SW 1271 (cell line): ENCODE measurements around the gene AGXT2.

ENCODE experiments used
- DNase-seq, 2 experiments: peaks; one replicate each; lab custom pipeline; 2025; lab: John Stamatoyannopoulos, UW

Gene AGXT2, protein sequence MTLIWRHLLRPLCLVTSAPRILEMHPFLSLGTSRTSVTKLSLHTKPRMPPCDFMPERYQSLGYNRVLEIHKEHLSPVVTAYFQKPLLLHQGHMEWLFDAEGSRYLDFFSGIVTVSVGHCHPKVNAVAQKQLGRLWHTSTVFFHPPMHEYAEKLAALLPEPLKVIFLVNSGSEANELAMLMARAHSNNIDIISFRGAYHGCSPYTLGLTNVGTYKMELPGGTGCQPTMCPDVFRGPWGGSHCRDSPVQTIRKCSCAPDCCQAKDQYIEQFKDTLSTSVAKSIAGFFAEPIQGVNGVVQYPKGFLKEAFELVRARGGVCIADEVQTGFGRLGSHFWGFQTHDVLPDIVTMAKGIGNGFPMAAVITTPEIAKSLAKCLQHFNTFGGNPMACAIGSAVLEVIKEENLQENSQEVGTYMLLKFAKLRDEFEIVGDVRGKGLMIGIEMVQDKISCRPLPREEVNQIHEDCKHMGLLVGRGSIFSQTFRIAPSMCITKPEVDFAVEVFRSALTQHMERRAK

DNA sequence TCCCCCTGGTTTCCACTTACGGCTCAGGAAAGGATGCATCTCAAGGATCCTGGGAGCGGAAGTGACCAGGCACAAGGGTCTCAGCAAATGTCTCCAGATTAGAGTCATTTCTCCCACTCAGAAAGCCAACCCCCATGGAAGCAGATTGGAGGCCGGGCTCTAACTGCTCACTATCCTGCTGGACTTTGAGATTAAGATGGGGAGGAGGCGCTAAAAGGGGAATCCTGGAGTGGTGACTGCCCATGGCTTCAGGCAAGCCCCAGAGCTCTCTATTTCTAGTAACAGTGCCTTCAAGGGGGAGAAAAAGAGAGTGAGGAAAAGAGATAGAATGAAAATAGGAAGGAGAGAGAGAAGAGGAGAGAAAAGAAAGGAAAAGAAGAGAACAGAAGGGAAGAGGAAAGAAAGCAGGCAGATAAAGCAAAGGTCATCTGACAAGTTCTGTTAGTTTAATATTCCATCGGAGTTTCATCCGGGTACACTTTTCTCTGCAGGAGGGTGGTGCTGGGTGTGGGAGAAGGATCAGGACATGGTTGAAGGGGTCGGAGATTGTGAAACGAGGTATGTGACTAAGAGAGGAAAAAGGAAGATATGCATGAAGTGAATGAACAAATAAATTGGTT lies at the start of gene AGXT2:
AGXT2 (minus strand) TSS at position 165 of the 620 bp plus-strand sequence; CDS start at position 108, 57 bp downstream.
- DNase-seq: no peak

DNA sequence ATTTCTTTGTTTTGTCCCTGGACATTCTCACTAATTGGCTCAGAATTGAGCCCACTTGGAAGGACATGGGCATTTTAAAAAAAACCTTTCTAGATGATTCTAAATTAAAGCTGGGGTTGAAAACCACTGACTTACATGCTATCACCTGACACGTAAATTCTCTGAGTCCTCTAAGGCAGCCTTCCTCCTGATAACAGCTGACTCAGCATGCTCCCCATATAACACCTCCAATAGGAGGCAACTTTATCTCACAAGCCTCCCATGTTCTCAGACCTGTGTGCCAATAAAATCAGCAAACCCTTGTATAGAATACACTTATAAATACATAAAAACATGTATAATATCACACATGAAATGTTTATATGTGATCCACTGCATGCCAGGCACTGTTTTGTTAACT lies 49.2 kb upstream of the AGXT2 start:
- no peak for DNase-seq

DNA sequence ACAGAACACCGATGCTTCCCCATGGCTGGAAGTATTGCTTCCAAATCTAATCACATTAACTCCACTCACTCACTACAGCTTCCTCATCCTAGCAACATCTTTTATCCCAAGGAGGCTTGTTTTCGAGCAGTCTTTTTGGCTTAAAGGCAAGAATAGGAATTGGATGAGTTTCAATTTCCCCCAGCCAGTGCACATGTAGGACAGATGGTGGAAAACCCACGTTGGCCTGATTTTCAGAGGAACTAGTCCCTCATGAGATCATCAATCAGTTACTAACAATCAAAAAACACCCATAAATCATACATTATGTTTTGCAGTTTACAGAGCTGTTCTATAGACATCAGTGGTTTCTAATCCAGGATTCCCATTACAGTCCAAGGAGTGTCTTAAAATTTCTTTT lies 48.5 kb upstream of the AGXT2 start:
- no peak for DNase-seq

DNA sequence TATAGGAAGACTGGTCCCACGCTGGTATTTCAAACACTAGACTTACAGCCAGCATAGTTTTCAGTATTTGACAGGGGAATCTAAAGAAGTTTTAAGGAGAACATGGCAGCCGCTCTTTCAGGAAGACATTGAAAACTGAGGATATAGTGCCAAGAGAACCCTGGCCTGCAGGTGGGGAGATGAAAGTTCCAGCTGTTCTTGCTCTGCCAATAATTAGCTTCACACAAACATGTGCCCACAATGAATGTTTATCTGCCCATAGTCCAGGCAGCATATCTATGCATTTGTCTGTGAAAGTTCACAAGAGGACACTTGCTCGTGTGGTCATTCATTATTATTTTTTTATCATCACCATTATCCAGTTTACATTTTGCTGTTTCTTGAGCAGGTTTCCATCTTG lies 47.6 kb upstream of the AGXT2 start:
- DNase-seq: no peak

DNA sequence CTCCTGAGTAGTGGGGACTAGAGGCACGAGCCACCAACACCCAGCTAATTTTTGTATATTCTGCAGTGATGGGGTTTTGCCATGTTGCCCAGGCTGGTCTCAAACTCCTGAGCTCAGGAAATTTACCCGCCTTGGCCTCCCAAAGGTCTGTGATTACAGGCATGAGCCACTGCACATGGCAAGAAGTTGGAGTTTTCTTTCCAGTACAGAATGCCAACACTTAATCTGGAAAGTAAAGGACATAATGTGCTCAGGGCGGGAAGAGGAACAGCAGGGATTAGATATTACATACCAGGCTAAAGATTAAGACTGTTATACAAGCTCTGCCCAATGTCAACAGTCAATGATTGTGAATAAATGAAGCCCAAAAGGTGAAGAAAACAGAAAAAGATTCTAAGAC lies 47.2 kb upstream of the AGXT2 start:
- DNase-seq: no peak

DNA sequence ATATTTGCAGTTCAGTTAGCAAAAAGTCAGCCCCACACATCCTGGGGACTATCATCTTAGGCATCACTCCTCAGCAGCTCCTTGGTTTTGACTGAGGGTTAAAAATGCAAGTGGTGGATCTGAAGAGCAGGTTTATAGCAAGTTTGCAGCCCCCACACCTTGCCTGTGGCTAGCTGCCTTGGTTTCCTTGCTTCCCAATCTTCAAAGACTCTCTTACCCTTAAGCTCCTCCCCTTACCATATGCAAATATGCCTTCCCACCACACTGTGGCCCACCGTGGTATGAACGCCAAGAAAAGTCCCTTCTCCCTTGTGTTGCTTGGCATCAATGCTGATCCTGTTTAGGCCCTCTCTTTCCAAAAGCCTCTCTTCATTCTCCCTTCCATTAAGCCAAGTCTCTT lies 45.0 kb upstream of the AGXT2 start:
- no peak for DNase-seq

DNA sequence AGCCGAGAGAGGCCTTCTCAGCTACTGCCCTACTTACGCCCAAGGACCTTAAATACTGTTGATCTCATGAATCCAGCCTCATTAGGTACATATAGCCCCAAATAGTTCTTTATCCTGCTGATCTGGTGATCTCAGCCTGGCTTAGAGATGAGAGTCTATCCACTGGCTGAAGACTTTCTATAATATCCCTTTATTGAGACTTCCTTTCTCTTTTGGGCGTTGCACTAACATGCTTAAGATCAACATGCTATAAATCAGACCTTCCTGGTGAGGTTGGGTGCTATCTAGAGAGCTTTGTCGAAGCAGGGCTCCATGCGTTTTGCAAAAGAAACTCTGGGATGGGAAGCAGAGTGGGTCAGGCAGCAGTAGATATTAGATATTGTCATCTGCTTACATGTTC lies 44.0 kb upstream of the AGXT2 start:
- no peak for DNase-seq

DNA sequence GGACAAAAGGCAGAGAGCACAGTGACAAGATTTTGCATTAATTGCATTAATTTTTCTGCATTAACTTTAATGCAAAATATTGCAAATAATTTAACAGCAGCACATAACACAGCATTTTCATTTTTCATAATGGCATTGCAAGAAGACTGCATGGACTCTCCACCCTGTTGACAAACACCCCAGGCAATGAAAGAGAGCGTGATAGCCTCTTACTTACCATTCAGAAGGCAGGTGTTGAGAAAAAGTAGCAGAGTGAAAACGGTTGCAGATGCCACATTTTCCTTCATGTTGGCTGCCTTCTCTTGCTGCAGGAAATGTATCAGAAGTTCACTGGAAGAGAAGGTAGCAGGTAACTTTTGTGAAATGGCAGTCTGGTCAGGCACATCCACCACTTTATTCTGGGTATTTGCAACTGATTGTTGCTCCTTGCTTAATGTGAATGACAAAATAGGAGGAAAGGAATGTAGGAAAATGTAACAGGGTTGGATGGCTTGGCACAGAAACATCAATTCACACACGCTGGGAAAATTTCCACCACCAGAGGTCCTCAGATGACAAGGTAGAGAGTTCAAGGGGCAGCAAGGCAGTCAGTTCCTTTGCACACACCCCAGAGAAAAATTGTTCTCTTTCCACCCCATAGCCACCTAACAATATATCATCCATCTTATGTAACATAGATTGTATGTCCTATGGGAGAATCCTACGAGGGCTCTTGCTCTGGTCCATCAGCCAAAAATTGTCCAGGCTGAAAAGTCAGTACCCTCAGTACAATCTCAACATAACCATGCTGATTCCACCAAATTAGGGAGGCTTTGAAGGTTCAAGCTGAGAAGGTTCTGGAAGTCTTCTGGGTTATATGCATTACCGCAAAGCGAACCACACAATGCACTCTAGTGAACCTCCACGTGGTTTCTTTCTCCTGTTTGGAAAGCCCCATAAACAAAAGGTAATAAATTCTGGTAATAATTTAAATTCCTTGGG lies 41.9 kb upstream of the AGXT2 start:
- DNase-seq: peak; percentile 4 to 61

DNA sequence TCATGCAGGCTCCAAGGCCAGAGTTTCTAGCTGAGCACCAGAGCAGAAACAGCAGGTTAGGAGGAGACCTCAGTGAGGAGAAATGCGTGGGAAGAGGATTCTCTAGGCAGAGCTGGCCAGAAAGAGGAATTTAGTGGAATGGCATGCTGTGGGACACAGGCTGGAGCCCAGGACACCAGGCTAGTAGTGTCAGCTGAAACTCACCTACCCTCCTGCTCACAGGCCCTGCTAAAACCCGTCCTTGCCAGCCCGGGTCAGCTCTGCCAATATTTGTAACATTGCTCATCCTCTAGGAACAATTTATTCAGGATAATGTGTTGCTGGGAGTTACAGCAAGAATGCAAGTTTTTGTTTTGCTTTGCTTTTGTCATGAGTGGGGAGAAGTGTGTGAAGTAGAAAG lies 40.2 kb upstream of the AGXT2 start:
- DNase-seq: no peak

DNA sequence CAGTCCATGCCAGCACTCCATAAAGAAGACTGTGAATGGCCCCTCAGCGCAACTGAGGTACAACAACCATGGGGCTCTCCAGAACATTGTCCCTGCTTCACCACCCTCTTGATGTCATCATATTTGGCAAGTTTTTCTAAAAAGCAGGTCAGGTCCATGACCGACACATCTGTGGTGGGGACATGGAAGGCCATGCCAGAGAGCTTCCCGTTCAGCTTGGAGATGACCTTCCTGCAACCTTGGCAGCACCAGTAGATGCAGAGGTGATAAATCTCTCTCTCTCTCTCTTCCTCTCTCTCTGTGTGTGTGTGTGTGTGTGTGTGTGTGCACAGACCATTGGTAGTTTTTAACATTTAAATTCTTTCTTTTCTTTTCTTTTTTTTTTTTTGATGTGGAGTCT lies 35.4 kb upstream of the AGXT2 start:
- DNase-seq: no peak

DNA sequence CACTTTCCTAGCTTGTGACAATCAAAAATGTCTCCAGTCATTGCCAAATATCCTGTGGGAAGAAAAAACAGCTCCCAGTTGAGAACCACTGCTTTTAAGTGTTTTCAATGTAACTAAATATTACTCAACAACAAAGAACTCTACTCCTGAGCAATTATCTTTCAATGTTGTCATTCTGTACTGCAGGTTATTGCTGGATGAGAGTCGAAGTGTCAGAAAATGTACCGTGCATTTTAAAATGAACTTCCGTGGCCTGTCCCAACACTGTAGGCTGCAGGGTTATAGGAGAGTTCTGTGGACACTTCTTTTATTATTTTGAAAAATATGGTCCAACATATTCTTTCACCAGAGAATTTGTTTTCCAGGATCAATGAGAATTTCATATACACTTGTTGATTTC lies 34.8 kb upstream of the AGXT2 start:
- DNase-seq: no peak

DNA sequence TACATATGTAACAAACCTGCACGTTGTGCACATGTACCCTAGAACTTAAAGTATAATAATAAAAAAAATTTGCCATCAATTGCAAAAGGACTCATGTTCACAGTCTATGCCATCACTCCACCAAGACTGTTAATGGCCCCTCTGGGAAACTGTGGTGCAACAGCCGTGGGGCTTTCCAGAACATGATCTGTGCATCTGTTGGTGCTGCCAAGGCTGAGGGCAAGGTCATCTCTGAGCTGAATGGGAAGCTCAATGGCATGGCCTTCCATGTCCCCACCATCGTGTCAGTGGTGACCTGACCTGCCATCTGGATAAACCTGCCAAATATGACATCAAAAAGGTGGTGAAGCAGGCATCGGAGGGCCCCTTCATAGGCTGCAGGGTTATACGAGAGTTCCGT lies 33.4 kb upstream of the AGXT2 start:
- no peak for DNase-seq

DNA sequence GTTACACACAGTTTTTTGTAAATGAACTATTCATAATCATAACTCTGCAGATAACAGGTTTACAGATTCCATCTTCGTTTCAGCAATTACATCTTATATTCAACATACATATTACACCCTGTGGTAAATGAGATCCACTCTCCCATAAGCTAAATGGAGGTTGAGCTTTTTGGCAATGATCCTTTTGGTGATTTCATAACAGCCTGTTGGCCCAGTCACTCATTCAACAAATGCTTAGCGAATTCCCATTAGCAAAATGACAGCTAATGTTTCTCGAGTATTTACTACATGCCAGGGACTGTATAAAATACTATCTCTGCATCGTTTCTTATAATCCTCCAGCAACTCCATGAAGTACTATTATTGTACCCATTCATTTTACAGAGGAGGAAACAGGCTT lies 25.4 kb upstream of the AGXT2 start:
- DNase-seq: no peak

DNA sequence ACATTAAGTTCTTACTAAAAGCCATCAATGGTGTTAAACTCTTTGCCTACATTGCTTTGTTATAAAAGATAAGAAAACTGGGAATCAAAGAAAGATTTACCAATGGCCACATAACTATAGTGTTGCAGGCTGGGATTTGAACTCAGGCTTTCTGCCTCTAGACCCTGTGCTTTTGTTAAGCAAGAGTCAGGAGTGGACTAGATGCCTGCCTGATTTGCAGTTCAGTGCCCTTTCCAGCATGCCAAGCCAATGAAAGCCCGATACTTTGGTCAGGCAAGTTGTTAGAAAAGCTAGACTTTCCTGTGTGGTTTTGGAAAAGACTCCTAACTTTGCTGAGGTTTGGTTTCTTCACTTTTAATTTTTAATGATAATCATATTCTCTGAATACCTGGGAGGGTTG lies 21.4 kb upstream of the AGXT2 start:
- DNase-seq: no peak

DNA sequence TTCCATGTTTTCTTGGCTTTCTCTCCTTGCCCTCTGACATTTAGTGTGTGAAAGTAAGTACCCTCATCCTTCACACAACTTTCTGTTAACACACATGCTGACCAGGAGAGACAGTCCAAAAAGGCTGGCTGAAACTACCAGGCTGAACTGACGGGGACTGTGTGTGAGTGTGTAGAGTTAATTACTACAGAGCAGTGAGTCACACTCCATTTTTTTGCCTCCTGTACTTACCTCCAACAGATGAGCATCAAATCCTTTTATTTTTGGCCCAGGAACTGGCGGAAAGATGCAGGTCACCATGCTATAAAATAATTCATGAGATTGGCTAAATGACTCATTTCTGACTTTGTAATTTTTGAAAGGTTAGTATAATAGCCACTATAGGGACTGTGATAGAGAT lies 20.2 kb upstream of the AGXT2 start:
- DNase-seq: no peak

DNA sequence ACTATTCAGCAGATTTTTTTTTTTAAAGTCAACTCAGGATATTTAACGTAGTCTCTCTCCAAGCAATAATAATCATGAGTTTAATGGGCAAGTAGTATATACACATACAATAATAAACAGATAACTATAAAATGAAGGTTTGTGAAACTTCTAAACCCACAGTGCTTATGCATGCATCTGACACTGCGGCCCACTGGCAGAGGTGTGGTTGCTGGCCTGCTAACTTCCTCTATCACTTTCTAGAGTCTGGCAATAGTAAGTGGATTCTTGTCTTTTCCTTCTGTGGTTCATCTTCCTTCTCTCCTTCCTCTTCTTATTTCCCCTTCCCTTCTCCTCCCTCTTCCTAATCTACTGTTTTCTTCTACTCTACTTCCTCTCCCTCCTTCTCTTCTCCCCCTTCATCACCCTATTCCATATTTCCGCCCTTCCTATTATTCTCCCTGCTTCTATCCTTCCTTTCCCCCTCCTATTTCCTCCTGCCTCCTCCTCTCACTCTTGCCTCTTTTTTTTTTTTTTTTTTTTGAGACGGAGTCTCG lies 18.6 kb upstream of the AGXT2 start:
- DNase-seq: no peak

DNA sequence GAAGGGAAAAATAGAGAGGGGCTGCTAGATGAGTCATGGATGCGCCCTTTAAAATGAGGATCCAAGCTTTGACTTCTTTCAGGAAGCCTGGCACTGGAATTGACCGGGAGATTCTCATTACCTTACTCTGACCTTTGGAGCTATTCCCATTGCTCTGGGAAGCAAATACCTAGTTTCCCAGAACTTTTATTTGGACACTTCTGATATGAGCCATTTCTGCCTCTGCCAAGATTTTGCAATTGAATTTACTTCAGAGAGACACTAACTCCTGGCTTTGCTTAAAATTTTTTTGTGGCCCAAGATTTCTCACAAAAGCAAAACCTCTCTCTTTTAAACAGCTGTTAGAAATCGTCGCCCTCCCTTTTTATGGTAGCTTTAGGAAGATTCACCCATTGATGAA lies 15.7 kb upstream of the AGXT2 start:
- DNase-seq: no peak

DNA sequence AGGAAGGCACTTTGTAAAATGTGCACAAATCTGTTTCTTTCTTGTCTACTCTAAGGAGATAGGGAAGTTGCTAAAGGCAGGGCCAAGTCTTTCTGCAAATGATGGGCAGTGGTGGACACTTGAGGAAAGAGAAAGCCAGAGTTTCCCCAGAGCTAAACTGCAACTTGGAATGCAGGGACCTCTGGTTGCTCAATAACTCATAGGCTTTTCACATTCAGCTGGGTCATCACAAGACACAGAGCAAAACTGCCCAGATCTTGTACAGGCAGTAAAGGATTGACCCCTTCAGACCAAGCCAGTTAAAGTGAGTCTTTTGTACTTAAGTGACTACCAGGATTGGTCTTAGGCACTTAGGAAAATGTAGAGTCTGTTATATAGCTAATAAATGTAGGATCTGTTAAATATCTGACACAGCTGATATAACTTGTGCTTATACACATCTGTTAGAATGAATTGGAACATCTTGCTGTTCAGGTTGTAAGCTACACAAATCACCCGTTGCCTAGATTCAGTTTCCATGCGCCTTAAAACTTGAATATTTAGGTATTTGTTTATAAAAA lies 13.5 kb upstream of the AGXT2 start:
- DNase-seq: no peak

DNA sequence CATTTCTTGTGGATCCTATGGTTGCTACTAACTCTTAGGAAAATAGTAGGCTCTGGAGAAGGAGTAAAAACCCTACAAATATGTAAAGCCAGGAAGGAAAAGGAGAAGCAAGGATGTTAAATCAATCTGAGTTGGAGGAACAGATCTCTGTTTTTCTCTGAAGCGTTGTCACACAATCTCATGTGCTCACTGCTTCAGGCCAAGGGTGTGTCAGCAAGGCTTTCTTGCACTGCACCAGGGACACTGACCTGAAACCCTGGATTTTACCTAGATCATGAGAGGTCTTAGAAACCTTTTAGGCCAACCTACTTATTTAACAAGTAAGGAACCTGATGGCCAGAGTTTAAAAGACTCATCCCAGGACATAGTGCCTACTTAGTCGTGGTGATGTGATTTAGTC lies 12.5 kb upstream of the AGXT2 start:
- DNase-seq: no peak

DNA sequence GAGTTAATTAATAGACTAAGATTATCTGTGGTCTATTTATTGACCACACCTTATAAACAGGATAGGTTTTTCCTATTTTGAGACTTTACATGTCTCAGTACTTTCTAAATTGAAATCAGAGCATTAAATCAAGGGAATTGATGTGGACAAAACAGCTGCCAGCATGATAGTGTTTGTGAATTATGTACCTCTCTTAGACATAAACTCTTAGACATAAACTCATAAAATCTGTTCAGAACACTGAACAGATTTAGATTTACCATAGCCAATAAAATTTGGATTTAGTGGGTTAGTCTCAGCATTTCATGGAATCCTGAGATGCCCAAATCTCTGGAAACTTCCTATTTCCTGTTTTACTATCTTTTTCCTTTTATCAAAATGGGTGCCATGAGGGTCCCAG lies 11.5 kb upstream of the AGXT2 start:
- DNase-seq: no peak

DNA sequence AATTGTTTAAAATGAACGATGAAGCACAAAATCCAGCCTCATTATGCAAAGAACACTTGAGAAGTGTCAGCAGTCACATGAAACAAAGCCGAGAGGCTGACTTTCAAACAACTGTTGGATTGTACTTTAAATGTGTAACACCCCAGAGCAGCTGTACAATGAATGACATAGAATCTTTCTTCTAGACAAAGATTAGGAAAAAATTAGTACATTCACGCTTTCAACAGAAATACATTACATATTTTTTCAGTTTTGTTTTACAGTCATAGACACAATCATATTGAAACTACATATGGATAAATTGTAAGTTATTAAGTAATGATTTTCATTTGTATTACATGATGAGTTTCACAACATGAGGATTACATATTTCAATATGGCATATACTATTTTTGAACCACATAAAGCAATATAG lies 10.6 kb upstream of the AGXT2 start:
- DNase-seq: no peak

DNA sequence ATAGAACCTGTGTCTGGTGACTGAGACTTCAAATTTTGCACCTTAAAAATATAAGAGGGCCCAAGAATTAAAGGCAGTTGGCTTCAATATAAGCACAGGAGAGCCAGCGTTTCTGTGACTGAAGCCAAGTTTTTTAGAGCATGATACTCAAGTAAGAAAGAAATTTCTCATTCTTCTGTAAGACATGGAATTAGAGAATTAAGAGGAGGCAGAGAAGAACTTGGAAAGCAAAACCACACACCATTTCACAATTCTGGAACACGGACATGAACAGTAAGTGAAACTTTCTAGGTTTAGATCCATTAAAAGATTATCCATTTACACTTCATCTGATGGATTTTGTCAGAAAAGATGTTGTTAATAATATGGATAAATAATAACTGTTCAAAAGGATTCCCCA lies 8.9 kb upstream of the AGXT2 start:
- DNase-seq: no peak
